Suprapubic skin (tissue), 4 donors: Measurements from ENCODE around the gene NHSL1.

Experiments used
- CTCF ChIP-seq, 2 donors: fragments of 200-600 bp in 1 of 2; fragments of 450-650 bp in 1 of 2; sonication (generic) in 1 of 2; IDR thresholded peaks; one replicate each; pipeline ENCODE4 v1.5.1; 2016 to 2019; ENCODE audit warnings: antibody characterized with exemption in 2 of 2, mild to moderate bottlenecking in 1 of 2, moderate library complexity in 1 of 2
- POLR2A ChIP-seq, 2 donors: fragments of 450-650 bp; IDR thresholded peaks; one replicate each; pipeline ENCODE4 v1.6.1; 2017; ENCODE audit warnings: antibody characterized with exemption in 2 of 2, mild to moderate bottlenecking in 2 of 2, moderate library complexity in 2 of 2
- POLR2AphosphoS5 ChIP-seq, 3 donors: sonication (generic); formaldehyde crosslinking; IDR thresholded peaks; one replicate each; pipeline ENCODE4 v1.6.1; 2017; ENCODE audit warnings: antibody characterized with exemption in 3 of 3

GRCh38 chr6:138421089-138421488, 78.2 kb downstream of the NHSL1 start:
- TF ChIP-seq CTCF (IDR thresholded peaks at IDR 0.05) (no peak), POLR2A (IDR thresholded peaks at IDR 0.05) (no peak), POLR2AphosphoS5 (IDR thresholded peaks at IDR 0.05) (no peak)
